Stimulated activated CD4-positive, alpha-beta T cell treated with anti-CD3 and anti-CD28 coated beads, Interleukin-12 subunit alpha, Interleukin-12 subunit beta, amount 100 ng/mL, for 24 hours (primary cell): ENCODE results near the gene BMP10.

Experiments used
- DNase-seq, 2 experiments: peaks; one replicate each; pipeline ENCODE4 v3.0.0-alpha.2; 2020; ENCODE audit warnings: low read depth in 2 of 2

The BMP10 gene

GRCh38 chr2:68819556-68819955 is 51.6 kb downstream of the BMP10 start:
- no peak for DNase-seq

GRCh38 chr2:68817306-68817705 is 53.9 kb downstream of the BMP10 start:
- DNase-seq = no peak
